HFF-Myc (cell line): ENCODE results near the gene SLC6A1.

Source experiments
- DNase-seq: peaks from one replicate; pipeline ENCODE4 v3.0.0-alpha.2; 2011; ENCODE audit warnings: low read depth; ENCODE audit errors: extremely low read depth
- H3K4me3 ChIP-seq: replicated peaks from 2 replicates; pipeline ENCODE4 v1.5.1; 2011; ENCODE audit warnings: low read depth, mild to moderate bottlenecking, control low read depth, low read length
- TF ChIP-seq, protein P1 (sequence below): IDR thresholded peaks from 2 replicates; pipeline ENCODE4 v1.5.1; 2012; ENCODE audit warnings: mild to moderate bottlenecking, low read depth, low read length, control low read depth; ENCODE audit errors: missing control alignments

SLC6A1 gene

DNA sequence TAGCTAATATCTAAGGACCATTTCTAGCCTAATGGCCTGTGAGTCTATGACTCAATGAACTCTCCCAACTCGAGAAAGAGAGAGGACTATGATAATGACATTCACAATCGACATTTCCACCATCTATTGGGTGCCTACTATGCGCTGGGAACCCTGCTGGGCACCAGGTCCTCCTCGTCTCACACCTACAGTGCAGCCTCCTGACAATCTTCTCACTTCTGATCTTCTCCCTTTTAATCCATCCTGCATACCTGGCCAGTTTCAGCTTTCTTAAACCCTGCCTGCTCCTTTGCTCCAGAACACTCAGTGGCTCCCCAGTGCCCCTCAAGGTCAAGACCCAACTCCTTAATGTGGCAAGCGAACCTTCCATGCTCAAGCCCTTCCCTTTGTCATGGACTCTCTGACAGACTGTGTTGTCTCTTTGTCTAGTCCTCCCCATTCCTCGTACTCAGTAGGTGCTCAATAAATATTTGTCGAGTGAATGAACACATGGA lies 3.5 kb upstream of the SLC6A1 start:
- H3K4me3 ChIP-seq, result no peak overlapping the region
- no peak for DNase-seq
- TF ChIP-seq, protein P1, sequence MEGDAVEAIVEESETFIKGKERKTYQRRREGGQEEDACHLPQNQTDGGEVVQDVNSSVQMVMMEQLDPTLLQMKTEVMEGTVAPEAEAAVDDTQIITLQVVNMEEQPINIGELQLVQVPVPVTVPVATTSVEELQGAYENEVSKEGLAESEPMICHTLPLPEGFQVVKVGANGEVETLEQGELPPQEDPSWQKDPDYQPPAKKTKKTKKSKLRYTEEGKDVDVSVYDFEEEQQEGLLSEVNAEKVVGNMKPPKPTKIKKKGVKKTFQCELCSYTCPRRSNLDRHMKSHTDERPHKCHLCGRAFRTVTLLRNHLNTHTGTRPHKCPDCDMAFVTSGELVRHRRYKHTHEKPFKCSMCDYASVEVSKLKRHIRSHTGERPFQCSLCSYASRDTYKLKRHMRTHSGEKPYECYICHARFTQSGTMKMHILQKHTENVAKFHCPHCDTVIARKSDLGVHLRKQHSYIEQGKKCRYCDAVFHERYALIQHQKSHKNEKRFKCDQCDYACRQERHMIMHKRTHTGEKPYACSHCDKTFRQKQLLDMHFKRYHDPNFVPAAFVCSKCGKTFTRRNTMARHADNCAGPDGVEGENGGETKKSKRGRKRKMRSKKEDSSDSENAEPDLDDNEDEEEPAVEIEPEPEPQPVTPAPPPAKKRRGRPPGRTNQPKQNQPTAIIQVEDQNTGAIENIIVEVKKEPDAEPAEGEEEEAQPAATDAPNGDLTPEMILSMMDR, result no peak

DNA sequence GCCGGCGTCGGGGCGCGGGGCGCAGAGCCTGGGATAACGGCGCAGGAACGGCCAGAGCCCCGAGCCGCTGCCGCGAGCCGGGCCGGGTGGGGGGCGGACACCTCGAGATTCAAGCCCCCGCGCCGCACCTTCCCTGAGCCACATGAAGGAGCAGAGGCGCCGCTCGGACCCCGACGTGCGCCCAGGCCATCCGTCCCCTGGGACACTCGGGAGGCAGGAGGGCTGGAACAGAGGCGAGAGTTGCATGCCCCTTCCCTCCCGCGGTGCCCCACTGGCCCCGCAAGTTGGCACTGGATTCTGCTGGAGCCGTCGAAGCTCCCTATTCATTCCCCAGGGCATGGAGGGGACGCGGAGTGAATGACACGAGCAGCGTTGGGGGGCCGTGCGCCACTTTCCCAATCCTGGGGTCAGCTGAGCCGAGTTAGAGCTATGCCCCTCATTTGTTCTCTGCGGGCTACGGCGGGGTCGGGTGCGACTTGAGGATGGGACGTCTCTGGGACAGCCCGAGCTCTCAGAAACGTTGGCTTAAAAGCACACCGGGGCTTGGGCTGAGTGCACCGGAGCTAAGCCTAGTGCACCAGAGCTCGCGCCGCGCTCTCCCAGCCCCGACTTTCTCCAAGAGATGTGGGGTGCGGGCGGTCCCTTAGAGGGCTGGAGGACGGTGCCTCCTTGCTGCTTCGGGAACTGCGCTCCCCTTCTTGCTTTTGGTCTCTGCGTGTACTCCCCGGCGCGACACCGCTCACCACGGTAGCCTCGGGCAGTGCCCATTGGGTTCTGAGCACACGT lies 588 bp downstream of the SLC6A1 start:
- no peak overlapping the region for H3K4me3 ChIP-seq
- TF ChIP-seq, protein P1, result no peak
- DNase-seq, result no peak

DNA sequence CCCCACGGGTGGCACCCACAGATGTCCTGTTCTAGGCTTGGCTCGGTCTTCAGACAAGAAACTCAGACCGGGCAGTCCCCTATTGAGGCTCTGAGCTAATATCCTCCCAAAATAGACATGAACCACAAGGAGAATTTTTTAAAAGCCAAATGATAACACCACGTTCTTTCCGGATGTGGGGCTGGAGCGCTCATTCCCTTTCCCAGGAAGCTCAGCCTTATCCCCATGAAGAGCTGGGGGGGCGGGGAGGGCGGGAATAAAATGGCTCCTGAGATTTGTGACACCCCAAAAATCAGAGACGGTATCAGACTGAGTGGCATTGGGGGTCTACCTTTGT lies 1.1 kb downstream of the SLC6A1 start:
- TF ChIP-seq, protein P1, result no peak
- DNase-seq, result no peak
- H3K4me3 ChIP-seq, result no peak overlapping the region

DNA sequence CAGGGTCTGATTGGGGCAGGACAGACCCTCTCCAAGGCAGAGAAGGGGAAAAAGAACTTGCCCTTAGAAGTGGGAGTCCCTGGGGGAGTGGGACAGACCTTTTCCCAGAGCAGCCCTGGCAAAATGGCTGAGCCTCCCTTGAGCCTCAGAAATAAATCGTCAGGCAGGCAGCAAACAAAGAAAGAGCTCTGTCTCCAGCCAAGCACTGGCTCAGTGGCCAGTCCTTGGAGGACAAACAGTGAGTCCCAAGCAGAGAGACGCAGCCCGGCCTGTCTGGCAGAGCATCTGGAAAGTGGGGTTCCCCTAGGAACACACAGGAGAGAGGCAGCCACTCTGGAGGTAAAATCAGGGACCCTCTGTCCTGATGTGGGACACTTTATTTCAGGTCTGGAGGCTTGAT lies 1.8 kb downstream of the SLC6A1 start:
- TF ChIP-seq, protein P1, result no peak
- DNase-seq, result no peak
- no peak overlapping the region for H3K4me3 ChIP-seq

DNA sequence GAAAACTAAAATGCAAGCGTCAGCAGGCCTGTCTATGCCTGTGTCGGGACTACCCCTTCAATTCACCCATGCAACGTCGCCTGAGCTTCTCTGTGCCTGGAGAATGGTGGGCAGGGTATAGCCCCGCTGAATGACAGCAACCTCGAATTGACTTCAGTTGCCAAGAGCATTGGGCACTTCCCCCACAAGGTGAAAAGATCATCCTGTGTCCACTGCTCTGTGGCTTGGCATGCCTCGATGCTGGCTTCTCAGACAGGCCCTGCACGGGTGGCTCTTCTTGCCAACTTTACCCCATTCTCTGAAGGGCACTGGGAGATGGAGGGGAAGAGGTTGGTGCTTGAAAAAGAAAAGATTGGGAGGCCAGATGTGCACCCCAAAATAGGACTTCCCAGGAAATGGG lies 3.3 kb downstream of the SLC6A1 start:
- TF ChIP-seq, protein P1, result no peak
- no peak overlapping the region for H3K4me3 ChIP-seq
- no peak for DNase-seq

DNA sequence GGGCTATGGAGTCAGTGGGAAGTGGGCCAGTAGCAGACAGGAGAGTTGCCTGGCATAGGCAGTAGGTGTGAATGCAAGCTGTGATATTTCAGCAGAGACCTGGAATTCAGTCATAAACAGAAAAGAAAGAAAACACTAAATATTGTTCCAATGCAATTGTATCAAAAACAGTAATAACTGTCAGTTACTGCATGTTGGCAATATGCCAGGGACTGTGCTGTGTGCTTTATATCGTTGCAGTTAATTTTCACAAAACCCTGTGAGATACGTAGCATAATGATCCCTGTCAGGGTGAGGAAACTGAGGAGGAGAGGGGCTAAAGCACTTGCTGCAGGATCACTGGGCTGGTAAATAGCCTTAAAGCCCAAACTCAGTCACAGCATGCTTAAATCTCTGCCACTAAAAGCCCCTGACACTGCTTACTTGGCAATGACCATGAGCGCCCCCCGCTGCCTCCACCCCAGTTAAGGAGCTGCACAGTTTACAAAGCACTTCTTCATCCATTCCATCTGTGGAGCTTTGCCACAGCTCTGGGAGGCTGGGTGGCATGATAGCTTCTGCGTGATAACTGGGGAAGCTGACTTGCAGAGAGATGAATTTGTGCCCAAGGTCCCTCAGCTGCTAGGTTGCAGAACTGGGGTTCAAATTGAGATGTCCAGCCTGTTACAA lies 3.9 kb downstream of the SLC6A1 start:
- no peak for DNase-seq
- TF ChIP-seq, protein P1, result no peak
- no peak overlapping the region for H3K4me3 ChIP-seq

DNA sequence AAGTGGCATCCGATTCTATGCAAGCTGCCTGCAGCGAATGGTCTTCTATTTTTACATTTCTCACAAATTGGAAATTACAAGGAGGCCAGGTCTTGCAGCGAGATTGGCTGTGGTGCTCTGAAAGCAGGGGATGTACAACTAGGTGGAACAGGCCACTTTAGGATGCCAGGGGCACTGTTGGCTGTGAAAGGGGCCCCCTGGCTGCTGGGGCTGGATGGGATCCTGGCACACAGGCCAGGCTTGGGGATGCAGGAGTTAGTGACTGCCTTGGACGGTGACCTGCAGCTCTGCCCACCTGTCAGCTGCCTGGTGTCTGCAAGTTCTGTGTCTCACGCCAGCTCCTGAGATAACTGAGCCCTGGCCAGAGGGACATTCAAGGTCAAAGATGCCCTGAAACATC lies 4.6 kb downstream of the SLC6A1 start:
- no peak for DNase-seq
- no peak overlapping the region for H3K4me3 ChIP-seq
- TF ChIP-seq, protein P1, result no peak
